Uterus (tissue), 4 donors: Measurements from ENCODE around the gene RGP1. TPM values are rescaled to one million over a fixed set of nuclear protein-coding genes. Genes with fewer than 3 reads are reported as not detected.

Experiments used
- DNase-seq, 2 donors: peaks; one replicate each; pipeline ENCODE4 v3.0.0-alpha.2; 2019 to 2020
- H3K27ac ChIP-seq, 2 donors: fragments of 200-600 bp; sonication (generic); 1 replicate in 1 of 2; 2 replicates in 1 of 2; pipeline ENCODE4 v1.5.1; 2016 to 2018
- H3K27me3 ChIP-seq, 2 donors: fragments of 200-600 bp; sonication (generic); one replicate each; pipeline ENCODE4 v1.5.1; 2018 to 2019; ENCODE audit warnings: control low read depth in 1 of 2
- H3K36me3 ChIP-seq, 2 donors: fragments of 200-600 bp; sonication (generic); one replicate each; pipeline ENCODE4 v1.5.1; 2019; ENCODE audit warnings: control low read depth in 1 of 2
- H3K4me1 ChIP-seq, 2 donors: fragments of 200-600 bp; sonication (generic); one replicate each; pipeline ENCODE4 v1.5.1; 2018 to 2019; ENCODE audit warnings: control low read depth in 1 of 2
- H3K4me3 ChIP-seq, 2 donors: fragments of 200-600 bp; sonication (generic); 1 replicate in 1 of 2; 2 replicates in 1 of 2; pipeline ENCODE4 v1.5.1; 2018 to 2019; ENCODE audit warnings: mild to moderate bottlenecking in 1 of 2
- H3K9me3 ChIP-seq, 2 donors: fragments of 200-600 bp; sonication (generic); one replicate each; pipeline ENCODE4 v1.5.1; 2019; ENCODE audit warnings: control low read depth in 1 of 2
- POLR2A ChIP-seq, 2 donors: fragments of 450-650 bp; IDR thresholded peaks; one replicate each; pipeline ENCODE4 v1.6.1; 2016; ENCODE audit warnings: antibody characterized with exemption in 2 of 2, mild to moderate bottlenecking in 1 of 2, moderate library complexity in 1 of 2
- intact Hi-C: fragments of 100-400 bp; cut with DNase I; formaldehyde crosslinking; loops from one replicate; pipeline ENCODE4 v1.15.1; 2023; ENCODE audit warnings: low total_unique reads
- total RNA-seq, 4 donors: library from RNA; depleted of rRNA in 3 of 4; stranded (reverse); fragments of >200 nt in 3 of 4; gene quantifications; one replicate each; pipeline versions ENCODE4 v1.1.0 to v1.2.4, GENCODE V29; 2014 to 2023
- TF ChIP-seq, protein P1 (sequence below), 4 experiments: fragments of 200-600 bp in 2 of 4; fragments of 450-650 bp in 2 of 4; sonication (generic) in 2 of 4; IDR thresholded peaks; one replicate each; pipeline ENCODE4 v1.5.1; 2016 to 2019; ENCODE audit warnings: antibody characterized with exemption in 4 of 4, mild to moderate bottlenecking in 2 of 4, moderate library complexity in 1 of 4
- donor health status: DM: yes; HTN: yes; CAD: no.

Gene RGP1
- total RNA-seq, 4 donors from 2014 or later = 2.0 to 38.1 (median 10.3) TPM

DNA sequence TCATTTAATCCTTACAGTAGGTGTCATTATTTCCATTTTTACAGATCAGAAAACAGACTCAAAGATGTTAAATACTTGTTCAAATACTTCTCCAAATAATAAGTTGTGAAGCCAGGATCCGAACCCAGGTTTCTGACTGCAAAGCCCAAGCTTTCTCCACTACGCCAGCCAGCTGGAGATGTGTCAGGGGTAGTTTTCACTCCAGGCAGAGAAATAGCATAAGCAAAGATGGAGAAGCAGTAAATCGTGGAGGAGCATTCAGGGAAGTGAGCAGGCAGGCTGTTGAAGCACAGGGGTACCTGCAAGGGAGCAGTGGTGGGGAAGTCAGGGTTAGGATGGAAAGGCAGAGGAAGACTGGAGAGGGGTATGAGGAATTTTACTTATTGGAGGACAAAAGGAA, 20.0 kb upstream of the RGP1 start:
- intact Hi-C loops = loop anchor here (5.0 kb wide), 1 partner anchor 42 kb away; the partner anchor contains the start of gene TPM2
- H3K9me3 ChIP-seq = no peaks in the 10 kb centered on the region
- H3K27ac ChIP-seq = peak overlapping the region; percentile 94 to 97
- H3K4me1 ChIP-seq = peaks cover 0 to 8% of the 10 kb centered on the region in 2 donors
- H3K36me3 ChIP-seq = no peaks in the 10 kb centered on the region
- no peak for TF ChIP-seq POLR2A (IDR thresholded peaks at IDR 0.05)
- TF ChIP-seq, protein P1, sequence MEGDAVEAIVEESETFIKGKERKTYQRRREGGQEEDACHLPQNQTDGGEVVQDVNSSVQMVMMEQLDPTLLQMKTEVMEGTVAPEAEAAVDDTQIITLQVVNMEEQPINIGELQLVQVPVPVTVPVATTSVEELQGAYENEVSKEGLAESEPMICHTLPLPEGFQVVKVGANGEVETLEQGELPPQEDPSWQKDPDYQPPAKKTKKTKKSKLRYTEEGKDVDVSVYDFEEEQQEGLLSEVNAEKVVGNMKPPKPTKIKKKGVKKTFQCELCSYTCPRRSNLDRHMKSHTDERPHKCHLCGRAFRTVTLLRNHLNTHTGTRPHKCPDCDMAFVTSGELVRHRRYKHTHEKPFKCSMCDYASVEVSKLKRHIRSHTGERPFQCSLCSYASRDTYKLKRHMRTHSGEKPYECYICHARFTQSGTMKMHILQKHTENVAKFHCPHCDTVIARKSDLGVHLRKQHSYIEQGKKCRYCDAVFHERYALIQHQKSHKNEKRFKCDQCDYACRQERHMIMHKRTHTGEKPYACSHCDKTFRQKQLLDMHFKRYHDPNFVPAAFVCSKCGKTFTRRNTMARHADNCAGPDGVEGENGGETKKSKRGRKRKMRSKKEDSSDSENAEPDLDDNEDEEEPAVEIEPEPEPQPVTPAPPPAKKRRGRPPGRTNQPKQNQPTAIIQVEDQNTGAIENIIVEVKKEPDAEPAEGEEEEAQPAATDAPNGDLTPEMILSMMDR (IDR thresholded peaks at IDR 0.05) = no peak
- H3K4me3 ChIP-seq = peak overlapping the region; percentile 6 to 84
- H3K27me3 ChIP-seq = no peaks in the 10 kb centered on the region
- DNase-seq = no peak

DNA sequence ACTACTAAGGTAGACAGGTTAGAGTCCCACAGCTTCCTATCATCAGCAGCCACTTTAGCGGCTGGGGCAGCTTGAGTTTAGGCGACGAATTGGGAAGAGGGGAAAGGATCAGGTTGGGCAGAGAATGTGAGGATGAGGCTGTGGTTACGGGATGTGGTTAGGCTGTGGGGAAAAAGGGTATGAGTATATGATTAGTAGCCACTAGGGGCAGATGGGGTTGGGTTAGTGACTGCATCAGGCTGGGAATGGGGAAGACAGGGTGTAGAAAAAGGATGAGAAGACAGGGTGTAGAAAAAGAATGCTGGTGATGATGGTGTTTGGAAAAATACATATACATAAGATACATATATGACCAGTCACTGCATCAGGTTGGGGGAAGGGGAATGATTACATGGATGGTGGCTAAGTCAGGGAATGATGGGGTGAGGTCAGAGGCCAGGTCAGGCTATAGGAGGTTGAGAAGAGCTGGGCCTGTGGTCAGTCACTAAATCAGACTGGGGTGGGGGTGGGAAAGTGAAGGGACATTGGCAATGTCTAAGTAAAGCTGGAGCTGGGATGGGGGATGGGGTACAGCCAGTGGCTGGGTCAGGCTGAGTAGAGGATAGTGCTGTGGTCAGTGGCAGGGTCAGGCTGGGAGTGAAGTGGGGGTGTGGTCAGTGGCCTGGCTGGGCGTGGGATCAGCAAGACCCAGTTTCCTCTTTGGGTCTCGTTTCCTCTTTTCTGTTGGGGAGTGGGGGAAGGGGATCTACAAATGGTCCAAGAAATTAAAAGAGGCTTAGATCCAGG, 19.2 kb upstream of the RGP1 start:
- DNase-seq = peak in 1 of 2 donors; percentile 56
- Histone ChIP-seq H3K9me3 (no peaks in the 10 kb centered on the region), H3K4me1 (peaks cover 0 to 8% of the 10 kb centered on the region in 2 donors), H3K4me3 (peak overlapping the region; percentile 62 to 84), H3K36me3 (no peaks in the 10 kb centered on the region), H3K27me3 (no peaks in the 10 kb centered on the region), H3K27ac (peak overlapping the region; percentile 94 to 97)
- intact Hi-C loops = loop anchor here (5.0 kb wide), 2 partner anchors 43 to 73 kb away; partner anchors contain the start of genes CCDC107, RMRP and TPM2
- peak in 1 of 2 donors; percentile 36 for TF ChIP-seq POLR2A (IDR thresholded peaks at IDR 0.05)
- TF ChIP-seq, protein P1 (IDR thresholded peaks at IDR 0.05) = peak; percentile 23 to 65 (median 52)

DNA sequence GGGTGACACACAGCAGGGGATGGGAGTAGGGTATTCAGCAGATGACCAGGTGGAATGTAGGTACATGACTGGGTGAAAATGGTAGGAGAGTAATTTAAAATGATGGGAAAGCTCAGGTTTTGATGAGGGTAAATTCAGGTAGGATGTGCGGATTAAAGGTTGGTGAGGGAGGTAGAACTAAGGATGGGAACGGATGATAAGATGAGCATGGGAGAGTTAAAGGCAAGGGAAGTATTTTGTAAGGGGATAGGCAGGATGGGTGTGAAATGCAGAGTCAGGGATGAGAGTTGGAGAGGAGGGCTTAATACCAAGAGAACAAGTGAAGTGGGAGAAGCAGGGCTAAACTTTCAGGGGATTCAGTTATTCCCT, 18.6 kb upstream of the RGP1 start:
- TF ChIP-seq POLR2A (IDR thresholded peaks at IDR 0.05) = no peak
- TF ChIP-seq, protein P1 (IDR thresholded peaks at IDR 0.05) = no peak
- H3K4me1 ChIP-seq = peaks cover 0 to 8% of the 10 kb centered on the region in 2 donors
- intact Hi-C loops = loop anchor here (5.0 kb wide), 1 partner anchor 73 kb away; the partner anchor contains the start of genes CCDC107 and RMRP
- no peaks in the 10 kb centered on the region for H3K36me3 ChIP-seq
- peak overlapping the region; percentile 94 to 97 for H3K27ac ChIP-seq
- no peaks in the 10 kb centered on the region for H3K27me3 ChIP-seq
- H3K9me3 ChIP-seq = no peaks in the 10 kb centered on the region
- no peak for DNase-seq
- H3K4me3 ChIP-seq = peak overlapping the region; percentile 62 to 84

DNA sequence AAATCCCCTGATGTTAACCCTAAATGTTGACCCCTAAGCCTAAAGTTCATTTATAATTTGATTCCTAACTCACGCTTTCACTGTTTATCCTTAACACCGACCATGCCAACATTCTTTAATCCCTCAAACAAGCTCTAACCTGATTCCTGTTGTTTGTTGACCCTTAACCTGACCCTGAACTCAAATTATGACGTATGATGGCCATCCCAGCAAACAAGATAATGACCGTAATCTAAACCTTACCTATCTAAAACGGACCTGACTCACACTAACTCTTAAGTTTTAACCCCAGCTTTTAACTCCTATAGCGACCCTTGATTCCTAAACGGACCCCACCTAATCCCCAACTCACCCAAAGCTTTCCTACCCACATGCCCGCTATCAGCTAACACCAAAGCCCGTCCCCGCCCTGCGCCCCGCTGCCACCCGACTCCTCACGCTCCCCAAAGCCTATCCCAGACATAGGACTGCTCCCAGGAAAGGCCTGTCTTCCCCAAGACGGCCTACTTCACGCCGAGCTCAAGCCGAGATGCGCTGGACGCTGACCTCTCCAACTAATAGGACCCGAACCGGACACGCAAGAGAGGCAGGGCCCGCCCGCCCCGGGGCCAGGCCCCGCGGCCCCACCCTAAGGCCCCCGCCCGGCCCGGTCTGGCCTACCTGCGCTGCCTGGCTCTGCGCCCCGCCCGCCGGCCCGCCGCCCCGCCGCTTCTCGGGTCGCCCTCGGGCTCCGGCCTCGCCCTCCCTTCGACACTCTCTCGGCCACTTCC, 17.5 kb upstream of the RGP1 start:
- no peak for TF ChIP-seq POLR2A (IDR thresholded peaks at IDR 0.05)
- TF ChIP-seq, protein P1 (IDR thresholded peaks at IDR 0.05) = no peak

More for the DNA sequence above, 17.5 kb upstream of the RGP1 start:
- intact Hi-C loops = loop anchor here (5.0 kb wide), 1 partner anchor 74 kb away; the partner anchor contains the start of genes CCDC107 and RMRP
- Histone ChIP-seq H3K9me3 (no peaks in the 10 kb centered on the region), H3K4me1 (peaks cover 0 to 8% of the 10 kb centered on the region in 2 donors), H3K27ac (peak overlapping the region; percentile 94 to 97), H3K36me3 (no peaks in the 10 kb centered on the region), H3K4me3 (peak overlapping the region; percentile 62 to 84), H3K27me3 (no peaks in the 10 kb centered on the region)
- DNase-seq = no peak
